Ectodermal cell (in vitro differentiated cells): Measurements from ENCODE around the gene C14orf180.

Experiments
- H3K27ac ChIP-seq: 2 replicates; pipeline ENCODE4 v1.7.0; 2013; ENCODE audit warnings: mild to moderate bottlenecking, low read depth, low read length; ENCODE audit not compliant: insufficient read depth, poor library complexity, severe bottlenecking
- H3K27me3 ChIP-seq: 2 replicates; pipeline ENCODE4 v1.7.0; 2013; ENCODE audit warnings: mild to moderate bottlenecking, low read length; ENCODE audit not compliant: insufficient read depth, control insufficient read depth, poor library complexity, severe bottlenecking
- H3K36me3 ChIP-seq: one replicate; pipeline ENCODE4 v1.7.0; 2013; ENCODE audit warnings: low read length; ENCODE audit not compliant: control insufficient read depth, insufficient read depth
- H3K4me1 ChIP-seq: one replicate; pipeline ENCODE4 v1.7.0; 2013; ENCODE audit warnings: low read length; ENCODE audit not compliant: control insufficient read depth, insufficient read depth
- H3K4me3 ChIP-seq: 2 replicates; pipeline ENCODE4 v1.7.0; 2013; ENCODE audit warnings: low read depth, low read length, control low read depth; ENCODE audit not compliant: insufficient read depth
- H3K9me3 ChIP-seq: 2 replicates; pipeline ENCODE4 v1.7.0; 2013; ENCODE audit warnings: mild to moderate bottlenecking, low read length, moderate library complexity; ENCODE audit not compliant: control insufficient read depth
- WGBS, 2 experiments: methylation state at CpG; one replicate each; pipeline ENCODE4 v1.1.7; 2013; ENCODE audit warnings: missing lambda C conversion rate in 2 of 2; 5-methylcytosine and 5-hydroxymethylcytosine counted together

C14orf180 gene

DNA sequence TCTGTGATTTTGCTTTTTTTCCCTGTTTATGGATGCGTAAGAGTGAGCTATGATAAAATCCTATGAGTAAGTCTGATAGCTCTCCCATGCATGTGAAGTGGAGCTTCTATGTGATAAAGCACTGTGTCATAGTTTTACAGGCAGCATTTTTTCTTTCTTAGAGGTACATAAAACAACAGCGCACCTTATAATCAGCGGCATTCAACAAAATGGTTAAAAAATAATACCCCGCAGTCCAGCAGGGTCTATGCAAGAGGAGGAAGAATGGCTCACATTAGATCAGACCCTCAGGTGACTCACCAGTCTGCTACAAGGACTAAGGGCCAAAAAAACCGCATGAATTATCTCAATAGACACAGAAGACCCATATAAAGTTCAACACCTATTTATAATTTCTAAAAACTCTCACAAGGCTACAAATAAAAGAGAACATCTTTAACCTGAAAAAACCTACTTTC lies 58.0 kb downstream of the C14orf180 start:
- H3K27me3 ChIP-seq, result no peaks in the 10 kb centered on the region
- H3K9me3 ChIP-seq, result no peaks in the 10 kb centered on the region
- 90 to 96% methylated on average over 5 of the region's 5 CpGs for WGBS, 2 experiments
- no peaks in the 10 kb centered on the region for H3K36me3 ChIP-seq
- peaks cover 2% of the 10 kb centered on the region for H3K4me1 ChIP-seq
- H3K27ac ChIP-seq, result no peak overlapping the region
- no peak overlapping the region for H3K4me3 ChIP-seq

GRCh38 chr14:104638190-104638589 lies 58.6 kb downstream of the C14orf180 start:
- WGBS, 2 experiments, result 82 to 83% methylated on average over 12 of the region's 12 CpGs
- H3K27me3 ChIP-seq, result no peaks in the 10 kb centered on the region

GRCh38 chr14:104638927-104639450 lies 59.4 kb downstream of the C14orf180 start:
- 85 to 91% methylated on average over 13 of the region's 13 CpGs for WGBS, 2 experiments
- Histone ChIP-seq H3K9me3 (no peaks in the 10 kb centered on the region), H3K27ac (no peak overlapping the region), H3K27me3 (no peaks in the 10 kb centered on the region), H3K4me1 (peaks cover 2% of the 10 kb centered on the region), H3K36me3 (no peaks in the 10 kb centered on the region), H3K4me3 (no peak overlapping the region)

More at GRCh38 chr14:104638190-104638589, 58.6 kb downstream of the C14orf180 start:
- H3K9me3 ChIP-seq, result no peaks in the 10 kb centered on the region
- no peak overlapping the region for H3K4me3 ChIP-seq
- no peak overlapping the region for H3K27ac ChIP-seq
- H3K36me3 ChIP-seq, result no peaks in the 10 kb centered on the region
- peaks cover 2% of the 10 kb centered on the region for H3K4me1 ChIP-seq

GRCh38 chr14:104639471-104639870 lies 59.9 kb downstream of the C14orf180 start:
- peaks cover 2% of the 10 kb centered on the region for H3K4me1 ChIP-seq
- H3K4me3 ChIP-seq, result no peak overlapping the region
- H3K27ac ChIP-seq, result no peak overlapping the region
- no peaks in the 10 kb centered on the region for H3K36me3 ChIP-seq
- no peaks in the 10 kb centered on the region for H3K9me3 ChIP-seq
- no peaks in the 10 kb centered on the region for H3K27me3 ChIP-seq
- WGBS, 2 experiments, result 76 to 81% methylated on average over 5 of the region's 5 CpGs
